Measurements from ENCODE around the gene NFE2L1.

DNA sequence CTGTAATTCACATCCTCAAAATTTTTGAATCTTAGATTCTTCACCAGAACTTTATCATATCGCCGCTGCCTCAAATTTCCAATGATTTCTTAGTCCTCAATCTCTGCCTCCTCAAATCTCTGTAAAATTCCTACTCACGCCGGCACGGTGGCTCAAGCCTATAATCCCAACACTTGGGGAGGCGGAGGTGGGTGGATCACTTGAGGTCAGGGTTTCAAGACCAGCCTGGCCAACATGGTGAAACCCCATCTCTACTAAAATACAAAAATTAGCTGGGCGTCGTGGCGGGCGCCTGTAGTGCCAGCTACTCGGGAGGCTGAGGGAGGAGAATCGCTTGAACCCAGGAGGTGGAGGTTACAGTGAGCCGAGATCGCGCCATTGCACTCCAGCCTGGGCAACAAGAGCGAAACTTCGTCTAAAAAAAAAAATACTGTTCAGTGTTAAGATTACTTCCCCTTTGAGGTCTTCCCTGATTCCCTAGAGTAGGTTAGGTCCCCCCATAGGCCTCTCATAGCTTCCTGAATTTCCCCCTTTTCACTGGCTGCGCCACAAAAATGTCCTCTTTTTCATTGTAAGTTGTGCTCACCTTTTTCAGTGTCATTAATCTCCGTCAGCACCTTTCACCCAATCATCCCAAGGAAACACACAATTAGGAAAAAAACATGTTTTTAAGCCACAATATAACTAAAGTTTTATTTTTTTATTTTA lies 54.0 kb downstream of the NFE2L1 start:
- TF ChIP-seq RXRA (IDR thresholded peaks at IDR 0.05; ENCODE audit: borderline replicate concordance, low read depth), result no peak
- TF ChIP-seq POLR2AphosphoS5 (IDR thresholded peaks at IDR 0.05; ENCODE audit: low read depth, low read length), result no peak
- TF ChIP-seq GATA2 (CRISPR knock-in tag; IDR thresholded peaks at IDR 0.05), result no peak
- TF ChIP-seq, protein P1, sequence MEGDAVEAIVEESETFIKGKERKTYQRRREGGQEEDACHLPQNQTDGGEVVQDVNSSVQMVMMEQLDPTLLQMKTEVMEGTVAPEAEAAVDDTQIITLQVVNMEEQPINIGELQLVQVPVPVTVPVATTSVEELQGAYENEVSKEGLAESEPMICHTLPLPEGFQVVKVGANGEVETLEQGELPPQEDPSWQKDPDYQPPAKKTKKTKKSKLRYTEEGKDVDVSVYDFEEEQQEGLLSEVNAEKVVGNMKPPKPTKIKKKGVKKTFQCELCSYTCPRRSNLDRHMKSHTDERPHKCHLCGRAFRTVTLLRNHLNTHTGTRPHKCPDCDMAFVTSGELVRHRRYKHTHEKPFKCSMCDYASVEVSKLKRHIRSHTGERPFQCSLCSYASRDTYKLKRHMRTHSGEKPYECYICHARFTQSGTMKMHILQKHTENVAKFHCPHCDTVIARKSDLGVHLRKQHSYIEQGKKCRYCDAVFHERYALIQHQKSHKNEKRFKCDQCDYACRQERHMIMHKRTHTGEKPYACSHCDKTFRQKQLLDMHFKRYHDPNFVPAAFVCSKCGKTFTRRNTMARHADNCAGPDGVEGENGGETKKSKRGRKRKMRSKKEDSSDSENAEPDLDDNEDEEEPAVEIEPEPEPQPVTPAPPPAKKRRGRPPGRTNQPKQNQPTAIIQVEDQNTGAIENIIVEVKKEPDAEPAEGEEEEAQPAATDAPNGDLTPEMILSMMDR (IDR thresholded peaks at IDR 0.05), result no peak
- no peak for TF ChIP-seq EP300 (IDR thresholded peaks at IDR 0.05; ENCODE audit: borderline replicate concordance in 1 of 2, low read depth in 1 of 2, low read length in 1 of 2)
- TF ChIP-seq ZBTB33 (IDR thresholded peaks at IDR 0.05; ENCODE audit: borderline replicate concordance, low read depth), result no peak
- TF ChIP-seq YY1 (IDR thresholded peaks at IDR 0.05; ENCODE audit: low read depth), result no peak
- TF ChIP-seq JUND (IDR thresholded peaks at IDR 0.05), result no peak
- TF ChIP-seq RAD21 (IDR thresholded peaks at IDR 0.05; ENCODE audit: low read length), result no peak
- no peak for TF ChIP-seq TCF12 (IDR thresholded peaks at IDR 0.05)
- no peak for TF ChIP-seq FOSL2 (IDR thresholded peaks at IDR 0.05; ENCODE audit: borderline replicate concordance, low read depth)
- TF ChIP-seq TEAD4 (IDR thresholded peaks at IDR 0.05; ENCODE audit: borderline replicate concordance, insufficient read depth), result no peak

Data from SK-N-SH (cell line).